Inflammatory macrophage treated with lipopolysaccharide for 1 hour (primary cell): Measurements from ENCODE around the gene BAIAP3.
"Not testable (repeated sequence)": the region's sequence is repeated elsewhere in the genome, so short reads cannot be mapped to it uniquely, and the experiment has no call there.

Experiments used
- DNase-seq, 2 donors: peaks; one replicate each; pipeline ENCODE4 v3.0.0-alpha.2; 2020 to 2022

The BAIAP3 gene, protein sequence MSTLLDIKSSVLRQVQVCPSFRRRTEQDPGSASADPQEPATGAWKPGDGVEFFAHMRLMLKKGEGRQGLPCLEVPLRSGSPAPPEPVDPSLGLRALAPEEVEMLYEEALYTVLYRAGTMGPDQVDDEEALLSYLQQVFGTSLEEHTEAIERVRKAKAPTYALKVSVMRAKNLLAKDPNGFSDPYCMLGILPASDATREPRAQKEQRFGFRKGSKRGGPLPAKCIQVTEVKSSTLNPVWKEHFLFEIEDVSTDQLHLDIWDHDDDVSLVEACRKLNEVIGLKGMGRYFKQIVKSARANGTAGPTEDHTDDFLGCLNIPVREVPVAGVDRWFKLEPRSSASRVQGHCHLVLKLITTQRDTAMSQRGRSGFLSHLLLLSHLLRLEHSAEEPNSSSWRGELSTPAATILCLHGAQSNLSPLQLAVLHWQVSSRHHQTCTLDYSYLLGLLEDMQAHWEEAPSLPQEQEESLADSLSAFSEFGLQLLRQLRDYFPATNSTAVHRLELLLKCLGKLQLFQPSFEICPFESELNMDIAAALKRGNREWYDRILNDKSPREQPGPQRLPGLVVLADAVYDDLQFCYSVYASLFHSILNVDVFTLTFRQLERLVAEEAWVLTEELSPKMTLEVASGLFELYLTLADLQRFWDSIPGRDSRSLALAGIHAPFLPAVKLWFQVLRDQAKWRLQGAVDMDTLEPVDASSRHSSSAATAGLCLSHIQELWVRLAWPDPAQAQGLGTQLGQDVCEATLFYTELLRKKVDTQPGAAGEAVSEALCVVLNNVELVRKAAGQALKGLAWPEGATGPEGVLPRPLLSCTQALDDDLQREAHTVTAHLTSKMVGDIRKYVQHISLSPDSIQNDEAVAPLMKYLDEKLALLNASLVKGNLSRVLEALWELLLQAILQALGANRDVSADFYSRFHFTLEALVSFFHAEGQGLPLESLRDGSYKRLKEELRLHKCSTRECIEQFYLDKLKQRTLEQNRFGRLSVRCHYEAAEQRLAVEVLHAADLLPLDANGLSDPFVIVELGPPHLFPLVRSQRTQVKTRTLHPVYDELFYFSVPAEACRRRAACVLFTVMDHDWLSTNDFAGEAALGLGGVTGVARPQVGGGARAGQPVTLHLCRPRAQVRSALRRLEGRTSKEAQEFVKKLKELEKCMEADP

DNA sequence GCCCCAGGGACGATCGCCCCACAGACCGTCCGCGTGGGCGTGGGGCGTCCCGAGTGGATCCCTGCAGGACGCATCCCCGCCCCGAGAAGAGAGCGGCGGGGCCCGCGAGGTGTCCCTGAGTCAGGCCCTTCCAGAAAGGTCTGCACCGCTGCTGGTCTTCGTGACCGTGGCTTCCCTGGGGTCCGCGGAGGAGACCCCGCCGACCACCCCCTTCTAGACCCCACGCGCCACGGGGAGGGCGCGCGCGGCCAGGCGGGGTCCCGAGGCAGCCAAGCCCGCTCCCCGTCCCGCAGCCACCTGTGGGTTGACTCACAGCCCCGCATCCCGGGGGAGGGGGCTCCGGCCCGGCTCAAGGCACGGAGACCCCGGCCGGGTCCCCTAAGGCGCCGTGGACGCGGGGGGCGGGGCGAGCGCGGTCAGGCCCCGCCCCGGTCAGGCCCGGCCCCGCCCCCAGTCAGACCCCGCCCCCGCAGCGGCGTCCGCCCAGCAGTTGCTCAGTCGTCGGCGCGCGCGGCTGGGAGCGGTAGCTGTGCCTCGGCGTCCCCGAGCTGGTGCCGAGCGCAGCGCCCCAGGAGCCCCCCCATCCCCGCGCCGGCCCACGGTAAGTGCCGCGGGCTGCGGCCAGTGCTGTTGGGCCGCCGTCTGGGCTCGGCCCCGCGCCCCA is at the start of gene BAIAP3:
Gene BAIAP3, plus strand, starts transcription at position 497 of the 664 bp plus-strand sequence. CDS start 4,905 bp downstream, outside the sequence.
- DNase-seq = peak in 1 of 2 donors; percentile 60

GRCh38 chr16:1283996-1284616 is 49.3 kb upstream of the BAIAP3 start:
- DNase-seq = no peak

DNA sequence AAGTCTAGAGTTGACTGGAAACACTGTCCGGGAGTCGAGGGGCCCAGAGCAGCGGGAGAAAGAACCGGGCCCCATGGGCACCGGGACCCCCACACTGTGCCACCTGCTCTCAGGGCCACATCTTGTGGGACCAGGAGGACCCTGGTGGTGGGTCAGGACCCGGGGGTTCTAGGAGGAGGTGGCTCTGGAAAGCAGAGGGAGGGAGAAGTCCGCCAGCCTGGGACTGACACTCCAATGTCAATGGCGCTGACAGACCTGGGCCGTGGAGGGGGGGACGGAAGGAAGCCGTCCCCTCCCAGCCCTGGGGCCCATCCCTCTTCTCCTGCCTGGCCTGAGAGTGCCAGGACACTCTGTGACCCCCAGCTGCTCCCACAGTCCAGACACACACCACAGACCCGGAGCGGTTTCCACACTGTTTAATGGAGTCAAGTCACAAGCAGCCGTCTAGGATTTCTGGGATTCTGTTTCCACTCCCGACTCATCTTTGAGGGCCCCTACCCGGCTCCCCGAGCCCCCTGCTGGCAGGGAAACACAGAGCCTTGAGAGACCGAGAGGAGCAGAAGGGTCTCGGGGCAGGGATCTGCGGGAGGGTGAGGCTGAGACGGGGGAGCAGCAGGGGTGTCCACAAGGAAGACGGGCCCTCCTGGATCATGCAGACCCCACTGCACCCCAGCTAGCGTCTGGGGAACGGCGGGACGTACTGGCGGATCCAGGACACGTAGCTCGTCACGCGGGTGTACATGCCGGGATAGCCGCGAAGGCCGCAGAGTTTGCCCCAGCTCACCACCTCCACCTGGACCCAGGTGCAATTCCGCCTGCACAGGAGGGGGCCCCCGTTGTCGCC is 47.6 kb upstream of the BAIAP3 start:
- DNase-seq = no peak

GRCh38 chr16:1286513-1287094 is 46.8 kb upstream of the BAIAP3 start:
- no peak for DNase-seq

DNA sequence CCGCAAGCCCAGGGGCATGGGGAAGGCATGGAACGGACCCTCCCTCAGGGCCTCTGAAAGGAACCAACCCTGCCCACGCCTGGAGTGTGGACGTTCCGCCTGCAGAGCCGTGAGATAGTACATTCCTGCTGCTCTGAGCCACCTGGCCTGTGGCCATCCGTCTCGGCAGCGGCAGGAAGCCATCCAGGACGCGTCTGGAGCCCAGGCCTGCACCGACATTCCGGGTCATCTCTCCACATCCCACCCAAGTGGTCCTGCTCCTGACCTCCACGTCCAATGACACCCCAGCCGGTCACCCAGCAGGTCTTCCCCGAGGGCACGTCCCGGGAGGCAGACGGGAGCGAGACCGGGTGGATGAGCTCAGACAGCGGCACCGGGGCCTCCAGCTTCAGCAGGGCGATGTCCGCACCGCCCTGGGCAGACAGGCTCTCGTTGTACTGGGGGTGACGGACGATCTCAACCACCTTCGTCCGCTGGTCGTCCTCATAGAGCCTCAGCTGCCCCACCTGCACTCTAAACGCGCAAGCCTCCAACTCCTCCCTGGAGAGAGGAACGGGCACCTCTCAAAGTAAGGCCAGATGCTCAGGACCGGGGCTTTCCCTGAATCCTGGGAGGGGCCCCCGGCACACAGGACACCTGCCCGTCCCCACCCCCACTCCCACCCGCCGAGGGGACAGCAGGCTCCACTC is 45.3 kb upstream of the BAIAP3 start:
- DNase-seq = no peak

GRCh38 chr16:1288813-1289476 is 44.5 kb upstream of the BAIAP3 start:
- no peak for DNase-seq

DNA sequence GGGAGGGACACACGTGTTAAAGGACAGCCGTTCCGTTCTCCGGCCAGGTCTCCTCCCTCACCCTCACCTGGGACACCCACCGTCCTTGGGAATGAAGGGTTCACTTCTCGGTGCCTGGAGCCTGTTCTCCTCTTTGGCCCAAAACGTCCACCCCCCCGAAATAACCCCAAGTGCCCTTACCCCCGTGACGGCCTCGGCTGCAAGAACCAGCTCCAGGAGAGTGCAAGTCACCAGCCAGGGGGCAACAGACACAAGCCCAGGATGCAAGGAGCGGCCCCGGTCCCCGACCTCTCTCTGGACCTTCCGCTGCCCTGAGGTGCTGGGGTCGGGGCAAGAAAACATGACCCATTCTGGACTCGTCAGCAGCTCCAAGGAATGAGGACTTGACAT is 44.0 kb upstream of the BAIAP3 start:
- no peak for DNase-seq

- no peak for DNase-seq
Measured at GRCh38 chr16:1290063-1290501, 43.4 kb upstream of the BAIAP3 start.

DNA sequence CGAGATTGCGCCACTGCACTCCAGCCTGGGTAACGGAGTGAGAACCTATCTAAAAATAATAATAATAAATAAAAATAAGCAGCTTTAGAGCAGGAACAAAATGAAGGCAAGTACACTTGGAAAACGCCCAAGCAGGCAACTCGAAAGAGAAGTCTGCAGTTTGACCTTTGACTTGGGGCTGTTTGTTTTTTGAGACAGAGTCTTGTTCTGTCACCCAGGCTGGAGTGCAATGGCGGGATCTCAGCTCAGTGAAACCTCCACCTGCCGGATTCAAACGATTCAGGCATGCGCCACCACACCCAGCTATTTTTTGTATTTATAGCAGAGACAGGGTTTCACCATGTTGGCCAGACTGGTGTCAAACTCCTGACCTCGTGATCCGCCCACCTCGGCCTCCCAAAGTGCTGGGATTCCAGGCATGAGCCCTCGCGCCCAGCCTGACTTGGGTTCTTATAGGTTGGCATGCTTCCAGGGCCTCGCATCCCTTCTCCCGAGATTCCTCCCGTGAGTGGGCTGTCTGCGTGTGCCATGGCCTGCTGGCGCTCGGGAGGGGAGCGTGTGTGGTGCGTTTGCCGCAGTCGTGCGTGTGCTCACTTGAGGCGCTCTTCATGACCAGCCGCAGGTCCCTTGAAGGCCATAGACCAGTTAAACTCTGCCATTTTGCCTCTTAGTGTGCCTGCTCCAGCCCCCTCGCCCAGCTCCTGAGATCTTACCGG is 42.4 kb upstream of the BAIAP3 start:
- DNase-seq = no peak

DNA sequence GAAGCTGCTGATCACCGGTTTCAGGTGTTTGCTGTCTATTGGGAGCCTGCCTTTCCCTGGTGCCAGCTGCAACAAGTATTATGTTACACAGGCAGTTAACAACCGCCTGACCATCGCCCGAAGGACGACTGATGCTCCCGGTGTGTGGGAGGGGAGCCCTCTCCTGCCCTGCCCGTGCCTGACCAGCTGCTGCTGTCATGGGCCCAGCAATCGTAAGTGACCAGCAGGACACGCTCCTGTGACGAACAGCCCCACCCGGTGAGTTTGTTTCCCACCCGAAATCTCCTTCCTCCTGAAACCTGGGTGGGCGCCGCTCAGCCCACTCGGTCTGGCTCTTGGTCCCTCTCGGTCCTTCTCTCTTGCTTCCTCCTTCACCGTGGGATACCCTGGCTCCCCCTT is 41.9 kb upstream of the BAIAP3 start:
- no peak for DNase-seq

DNA sequence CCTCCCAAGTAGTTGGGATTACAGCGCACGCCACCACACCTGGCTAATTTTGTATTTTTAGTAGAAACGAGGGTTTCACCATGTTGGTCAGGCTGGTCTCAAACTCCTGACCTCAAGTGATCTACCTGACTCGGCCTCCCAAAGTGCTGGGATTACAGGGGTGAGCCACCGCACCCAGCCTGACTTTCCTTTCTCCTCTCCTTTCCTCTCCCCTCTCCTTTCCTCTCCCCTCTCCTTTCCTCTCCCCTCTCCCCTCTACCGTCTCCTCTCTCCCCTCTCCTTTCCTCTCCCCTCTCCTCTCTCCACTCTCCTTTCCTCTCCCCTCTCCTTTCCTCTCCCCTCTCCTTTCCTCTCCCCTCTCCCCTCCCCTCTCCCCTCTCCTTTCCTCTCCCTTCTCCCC is 41.2 kb upstream of the BAIAP3 start:
- DNase-seq = not testable (repeated sequence)

- DNase-seq = not testable (repeated sequence)
Measured at GRCh38 chr16:1292808-1293207, 40.6 kb upstream of the BAIAP3 start.

DNA sequence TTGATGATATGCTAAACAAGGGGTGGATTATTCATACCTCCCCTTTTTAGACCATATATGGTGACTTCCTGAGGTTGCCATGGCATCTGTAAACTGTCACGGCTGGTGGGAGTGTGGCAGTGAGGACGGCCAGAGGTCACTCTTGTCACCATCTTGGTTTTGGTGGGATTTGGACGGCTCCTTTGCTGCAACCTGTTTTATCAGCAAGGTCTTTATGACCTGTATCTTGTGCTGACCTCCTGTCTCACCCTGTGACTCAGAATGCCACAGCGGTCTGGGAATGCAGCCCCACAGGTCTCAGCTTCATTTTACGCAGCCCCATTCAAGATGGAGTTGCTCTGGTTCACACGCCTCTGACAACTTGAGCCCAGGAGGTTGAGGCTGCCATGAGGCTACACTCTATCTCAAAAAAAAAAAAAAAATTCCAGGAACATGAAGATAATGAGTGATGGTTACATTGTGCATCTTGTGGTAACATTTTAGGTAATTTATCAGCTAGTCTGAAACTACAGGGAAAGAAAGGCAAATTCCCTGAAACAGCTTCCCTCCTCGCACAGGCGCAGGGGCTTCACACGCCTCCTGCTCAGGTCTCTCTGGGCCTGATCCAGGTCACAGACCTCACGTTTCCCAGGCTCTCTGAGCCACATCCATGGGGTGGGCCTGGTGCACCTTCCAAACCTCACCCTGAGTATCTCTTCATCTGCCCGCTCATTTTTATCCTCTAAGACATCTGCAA is 39.4 kb upstream of the BAIAP3 start:
- no peak for DNase-seq

GRCh38 chr16:1295465-1295864 is 38.0 kb upstream of the BAIAP3 start:
- DNase-seq = no peak

DNA sequence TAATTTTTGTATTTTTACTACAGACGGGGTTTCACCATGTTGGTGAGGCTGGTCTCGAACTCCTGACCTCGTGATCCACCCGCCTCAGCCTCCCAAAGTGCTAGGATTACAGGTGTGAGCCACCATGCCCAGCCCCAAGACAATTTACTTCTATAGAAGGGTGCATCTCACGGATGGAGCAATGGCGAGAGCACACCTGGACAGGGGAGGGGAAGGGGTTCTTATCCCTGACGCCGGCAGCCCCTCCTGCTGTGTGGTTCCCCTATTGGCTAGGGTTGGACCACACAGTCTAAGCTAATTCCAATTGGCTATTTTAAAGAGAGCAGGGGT is 36.8 kb upstream of the BAIAP3 start:
- DNase-seq = not testable (repeated sequence)

DNA sequence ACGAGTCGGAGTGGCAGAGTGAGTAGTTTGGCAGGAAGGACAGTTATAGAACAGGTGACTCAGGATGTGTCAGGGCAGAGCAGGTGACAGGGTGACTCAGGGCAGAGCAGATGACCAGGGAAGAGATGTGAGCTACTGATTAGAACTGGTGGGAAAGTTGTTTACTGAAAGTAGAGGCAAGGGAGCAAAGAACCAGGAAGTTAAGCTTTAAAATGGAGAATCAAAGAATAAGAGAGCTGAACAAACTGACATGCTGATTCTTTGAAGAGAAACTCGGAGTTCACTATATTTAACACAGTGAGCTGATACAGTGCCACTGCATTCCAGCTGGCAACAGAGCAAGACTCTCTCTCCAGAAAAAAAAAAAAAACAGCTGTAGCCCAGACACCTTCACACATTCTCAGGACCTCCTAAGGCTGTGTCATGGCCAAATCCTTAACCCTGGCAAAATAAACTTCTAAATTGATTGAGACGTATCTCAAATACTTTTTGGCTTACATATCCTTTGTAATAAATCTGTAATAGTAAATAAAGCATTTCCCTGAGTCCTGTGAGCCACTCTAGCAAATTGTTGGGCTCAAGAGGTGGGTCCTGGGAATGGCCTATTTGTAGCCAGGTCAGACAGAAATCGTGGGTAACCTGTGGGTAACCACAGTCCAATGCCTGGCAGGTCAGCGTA is 36.3 kb upstream of the BAIAP3 start:
- peak in 1 of 2 donors; percentile 31 for DNase-seq

DNA sequence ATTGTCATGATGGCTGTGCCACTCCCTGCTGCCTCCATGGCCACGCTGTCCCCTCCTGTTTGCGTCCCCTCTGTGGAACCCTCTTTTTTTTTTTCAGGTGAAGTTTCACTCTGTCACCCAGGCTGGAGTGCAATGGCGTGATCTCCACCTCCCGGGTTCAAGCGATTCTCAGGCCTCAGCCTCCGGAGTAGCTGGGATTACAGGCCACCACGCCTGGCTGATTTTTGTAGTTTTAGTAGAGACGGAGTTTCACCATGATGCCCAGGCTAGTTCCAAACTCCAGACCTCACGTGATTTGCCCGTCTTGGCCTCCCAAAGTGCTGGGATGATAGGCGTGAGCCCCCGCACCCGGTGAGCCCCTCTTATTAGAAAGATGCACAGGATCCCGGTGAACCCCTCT is 35.0 kb upstream of the BAIAP3 start:
- DNase-seq = no peak
